WERI-Rb-1 (cell line): ENCODE results near the gene ENC1.

ENCODE experiments used
- DNase-seq: peaks from one replicate; pipeline ENCODE4 v3.0.0-alpha.2; 2020
- H3K27ac ChIP-seq: fragments of 250-450 bp; sonication (Bioruptor Pico); 2 replicates; pipeline ENCODE4 v1.5.1; 2020; ENCODE audit warnings: mild to moderate bottlenecking, moderate library complexity
- H3K27me3 ChIP-seq: fragments of 250-450 bp; sonication (Bioruptor Pico); 2 replicates; pipeline ENCODE4 v1.5.1; 2021; ENCODE audit warnings: mild to moderate bottlenecking, low read depth, moderate library complexity; ENCODE audit not compliant: insufficient read depth, severe bottlenecking
- H3K36me3 ChIP-seq: fragments of 250-450 bp; sonication (Bioruptor Pico); 2 replicates; pipeline ENCODE4 v1.5.1; 2020; ENCODE audit warnings: mild to moderate bottlenecking, moderate library complexity
- H3K4me3 ChIP-seq: 2 replicates; pipeline ENCODE4 v1.5.1; 2011; ENCODE audit warnings: low read depth, mild to moderate bottlenecking, control low read depth, low read length
- H3K9me3 ChIP-seq: fragments of 250-450 bp; sonication (Bioruptor Pico); 2 replicates; pipeline ENCODE4 v1.5.1; 2021; ENCODE audit warnings: mild to moderate bottlenecking, moderate library complexity; ENCODE audit not compliant: severe bottlenecking
- TF ChIP-seq, protein P1 (sequence below): IDR thresholded peaks from 2 replicates; pipeline ENCODE4 v1.5.1; 2011; ENCODE audit warnings: low read depth, mild to moderate bottlenecking, control low read depth, inconsistent platforms, low read length

The ENC1 gene

DNA sequence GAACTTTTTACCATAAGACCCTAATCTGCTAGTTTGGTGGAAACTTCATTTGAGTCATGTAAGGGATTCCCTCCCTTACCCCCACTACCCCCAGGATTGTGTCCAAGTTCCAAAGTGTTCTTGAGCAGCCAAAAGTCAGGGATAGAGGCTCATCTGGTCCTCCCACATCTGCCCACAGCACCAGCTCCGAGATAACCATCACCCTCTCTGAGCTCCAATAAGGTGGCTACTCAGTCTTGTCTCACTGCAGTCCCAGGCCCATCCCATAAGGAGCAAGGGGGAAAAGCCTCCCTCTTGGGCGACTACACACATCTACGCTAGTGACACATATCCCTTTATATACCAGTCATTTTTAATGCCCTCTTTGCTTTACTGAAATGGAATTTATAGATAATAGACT lies 12.0 kb upstream of the ENC1 start:
- DNase-seq, result no peak
- Histone ChIP-seq H3K27ac (no peak overlapping the region), H3K27me3 (no peaks in the 10 kb centered on the region)

DNA sequence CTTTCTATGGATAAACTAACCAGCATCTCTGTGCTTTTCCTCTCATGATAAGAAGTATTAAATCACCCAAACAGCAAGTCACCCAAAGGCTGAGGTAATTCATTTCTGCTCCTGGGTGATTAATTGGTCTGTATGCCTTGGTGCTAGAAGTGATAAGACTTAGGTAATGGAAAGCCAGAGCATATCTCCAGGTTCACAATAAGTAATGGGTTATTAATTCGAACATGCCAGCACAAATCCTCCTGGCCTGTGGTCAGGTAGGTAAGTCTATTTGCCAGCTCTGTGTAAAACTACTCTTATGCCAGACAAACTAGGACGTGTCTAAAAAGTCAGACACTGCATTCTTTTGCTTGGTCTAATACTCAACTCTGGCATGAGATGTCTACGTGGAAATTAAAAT lies 11.2 kb upstream of the ENC1 start:
- H3K27me3 ChIP-seq, result no peaks in the 10 kb centered on the region
- H3K4me3 ChIP-seq, result no peak overlapping the region
- H3K36me3 ChIP-seq, result no peaks in the 10 kb centered on the region
- TF ChIP-seq, protein P1, sequence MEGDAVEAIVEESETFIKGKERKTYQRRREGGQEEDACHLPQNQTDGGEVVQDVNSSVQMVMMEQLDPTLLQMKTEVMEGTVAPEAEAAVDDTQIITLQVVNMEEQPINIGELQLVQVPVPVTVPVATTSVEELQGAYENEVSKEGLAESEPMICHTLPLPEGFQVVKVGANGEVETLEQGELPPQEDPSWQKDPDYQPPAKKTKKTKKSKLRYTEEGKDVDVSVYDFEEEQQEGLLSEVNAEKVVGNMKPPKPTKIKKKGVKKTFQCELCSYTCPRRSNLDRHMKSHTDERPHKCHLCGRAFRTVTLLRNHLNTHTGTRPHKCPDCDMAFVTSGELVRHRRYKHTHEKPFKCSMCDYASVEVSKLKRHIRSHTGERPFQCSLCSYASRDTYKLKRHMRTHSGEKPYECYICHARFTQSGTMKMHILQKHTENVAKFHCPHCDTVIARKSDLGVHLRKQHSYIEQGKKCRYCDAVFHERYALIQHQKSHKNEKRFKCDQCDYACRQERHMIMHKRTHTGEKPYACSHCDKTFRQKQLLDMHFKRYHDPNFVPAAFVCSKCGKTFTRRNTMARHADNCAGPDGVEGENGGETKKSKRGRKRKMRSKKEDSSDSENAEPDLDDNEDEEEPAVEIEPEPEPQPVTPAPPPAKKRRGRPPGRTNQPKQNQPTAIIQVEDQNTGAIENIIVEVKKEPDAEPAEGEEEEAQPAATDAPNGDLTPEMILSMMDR, result no peak
- no peak overlapping the region for H3K27ac ChIP-seq
- no peaks in the 10 kb centered on the region for H3K9me3 ChIP-seq
- no peak for DNase-seq

More for the DNA sequence above, 12.0 kb upstream of the ENC1 start:
- no peak overlapping the region for H3K4me3 ChIP-seq
- TF ChIP-seq, protein P1, result no peak
- no peaks in the 10 kb centered on the region for H3K36me3 ChIP-seq
- H3K9me3 ChIP-seq, result no peaks in the 10 kb centered on the region

DNA sequence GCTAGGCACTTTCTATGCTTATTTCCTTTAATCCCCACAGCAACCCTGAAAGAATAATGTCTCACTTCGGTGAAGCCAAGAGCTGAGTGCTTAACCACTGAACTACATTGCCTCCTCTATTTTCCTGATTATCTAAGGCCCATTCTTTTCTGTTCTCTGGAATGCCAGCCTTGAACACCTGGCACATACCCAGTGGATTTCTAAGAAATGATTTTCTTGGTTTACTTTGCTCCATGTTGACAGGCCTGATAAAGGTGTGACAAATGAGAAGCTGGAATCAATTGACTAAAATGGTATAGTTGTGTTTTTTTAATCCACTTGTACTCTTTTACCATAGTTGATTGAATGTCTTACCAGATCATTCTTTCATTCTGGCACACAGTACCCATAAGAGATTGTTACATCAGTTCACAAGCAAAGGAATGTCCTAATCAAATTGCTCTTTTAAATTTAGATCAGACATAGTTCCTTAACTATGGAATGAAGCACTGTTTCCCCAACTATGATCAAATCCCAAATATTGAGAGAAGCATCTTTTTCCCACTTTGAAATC lies 9.0 kb upstream of the ENC1 start:
- H3K27me3 ChIP-seq, result no peaks in the 10 kb centered on the region
- DNase-seq, result no peak
- TF ChIP-seq, protein P1, result no peak

DNA sequence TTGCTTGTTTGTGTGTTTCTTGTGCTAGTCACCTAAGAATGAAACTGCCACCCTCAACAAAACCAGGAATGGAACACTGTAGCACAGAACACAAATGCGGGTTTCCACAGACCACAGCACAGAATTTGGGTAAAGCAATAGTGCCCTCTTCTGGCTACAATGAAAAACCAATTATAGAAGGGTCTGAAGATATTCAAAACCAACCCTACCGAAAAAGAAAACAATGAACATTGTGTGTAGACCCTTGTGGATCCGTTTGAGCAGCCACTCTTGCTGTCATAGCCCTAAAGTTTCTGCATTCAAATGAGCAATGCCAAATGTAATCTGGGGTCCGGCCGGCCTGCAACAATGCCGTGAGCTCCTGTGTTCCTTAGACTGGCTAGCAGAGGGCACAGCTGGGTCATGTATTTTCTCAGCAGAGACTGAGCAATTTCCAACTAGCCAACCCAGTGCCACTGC lies 8.3 kb upstream of the ENC1 start:
- H3K4me3 ChIP-seq, result no peak overlapping the region
- H3K27ac ChIP-seq, result no peak overlapping the region
- TF ChIP-seq, protein P1, result peak; percentile 55
- DNase-seq, result no peak
- no peaks in the 10 kb centered on the region for H3K27me3 ChIP-seq
- H3K36me3 ChIP-seq, result no peaks in the 10 kb centered on the region
- no peaks in the 10 kb centered on the region for H3K9me3 ChIP-seq

More for the DNA sequence above, 9.0 kb upstream of the ENC1 start:
- H3K27ac ChIP-seq, result no peak overlapping the region
- no peaks in the 10 kb centered on the region for H3K36me3 ChIP-seq
- no peaks in the 10 kb centered on the region for H3K9me3 ChIP-seq
- no peak overlapping the region for H3K4me3 ChIP-seq

DNA sequence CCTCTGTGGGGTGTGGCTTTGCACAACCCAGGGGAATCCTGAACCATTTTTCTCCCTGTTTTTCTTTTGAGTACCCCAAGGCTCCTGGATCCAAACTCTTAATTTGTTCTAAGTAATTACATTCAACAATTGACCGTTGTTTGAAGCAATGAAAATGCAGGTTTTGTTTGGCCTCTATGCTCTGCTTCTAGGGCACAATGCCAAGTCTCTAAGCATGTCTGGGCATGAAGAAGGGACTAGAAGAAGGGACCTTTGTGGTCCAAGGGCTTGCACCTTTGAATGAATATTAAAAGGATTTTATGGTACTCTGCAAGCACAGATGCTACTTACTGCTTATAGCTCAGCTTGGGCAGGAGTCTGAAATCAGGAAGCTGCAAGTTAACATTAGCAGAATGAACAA lies 6.6 kb upstream of the ENC1 start:
- H3K9me3 ChIP-seq, result no peaks in the 10 kb centered on the region
- DNase-seq, result no peak
- H3K27ac ChIP-seq, result no peak overlapping the region
- no peaks in the 10 kb centered on the region for H3K27me3 ChIP-seq
- no peaks in the 10 kb centered on the region for H3K36me3 ChIP-seq
- H3K4me3 ChIP-seq, result no peak overlapping the region
- TF ChIP-seq, protein P1, result no peak

DNA sequence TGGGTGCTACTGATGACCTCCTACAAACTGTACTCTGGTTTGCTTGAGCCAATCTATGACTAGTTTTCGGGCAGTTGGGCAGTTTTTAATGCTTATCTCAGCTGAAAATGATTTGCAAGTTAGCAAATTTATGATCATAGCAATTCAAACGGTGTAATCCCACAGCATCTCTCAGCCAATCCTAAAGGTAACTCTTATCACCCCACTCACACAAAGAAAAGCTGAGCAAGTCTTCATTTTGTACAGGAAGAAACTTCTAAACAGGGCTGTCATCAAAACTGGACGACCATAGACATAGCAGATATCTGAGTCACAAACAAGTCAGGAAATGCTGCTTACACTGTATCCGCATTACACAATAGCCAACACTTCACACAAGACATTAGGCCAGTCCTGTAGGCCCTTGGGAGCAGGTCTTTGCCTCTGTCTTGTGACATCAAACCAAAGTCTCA lies 2.6 kb upstream of the ENC1 start:
- Histone ChIP-seq H3K27me3 (no peaks in the 10 kb centered on the region), H3K27ac (no peak overlapping the region), H3K9me3 (no peaks in the 10 kb centered on the region), H3K4me3 (no peak overlapping the region), H3K36me3 (peaks cover 5% of the 10 kb centered on the region)
- TF ChIP-seq, protein P1, result no peak
- DNase-seq, result no peak
